ENCODE measurements around the gene NOL4L.

NOL4L gene, protein sequence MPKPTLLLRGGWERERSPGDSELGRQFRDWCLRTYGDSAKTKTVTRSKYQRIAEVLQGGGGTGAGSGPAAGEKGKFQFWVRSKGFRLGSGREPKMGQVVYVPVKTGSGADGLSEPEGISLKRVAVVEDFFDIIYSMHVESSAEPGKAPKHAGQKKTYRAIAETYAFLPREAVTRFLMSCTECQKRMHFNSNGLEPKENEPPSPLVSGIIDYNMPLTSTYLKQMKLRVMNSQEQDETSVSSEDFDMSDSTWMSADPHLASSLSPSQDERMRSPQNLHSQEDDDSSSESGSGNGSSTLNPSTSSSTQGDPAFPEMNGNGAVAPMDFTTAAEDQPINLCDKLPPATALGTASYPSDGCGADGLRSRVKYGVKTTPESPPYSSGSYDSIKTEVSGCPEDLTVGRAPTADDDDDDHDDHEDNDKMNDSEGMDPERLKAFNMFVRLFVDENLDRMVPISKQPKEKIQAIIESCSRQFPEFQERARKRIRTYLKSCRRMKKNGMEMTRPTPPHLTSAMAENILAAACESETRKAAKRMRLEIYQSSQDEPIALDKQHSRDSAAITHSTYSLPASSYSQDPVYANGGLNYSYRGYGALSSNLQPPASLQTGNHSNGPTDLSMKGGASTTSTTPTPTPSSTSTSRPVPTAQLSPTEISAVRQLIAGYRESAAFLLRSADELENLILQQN

DNA sequence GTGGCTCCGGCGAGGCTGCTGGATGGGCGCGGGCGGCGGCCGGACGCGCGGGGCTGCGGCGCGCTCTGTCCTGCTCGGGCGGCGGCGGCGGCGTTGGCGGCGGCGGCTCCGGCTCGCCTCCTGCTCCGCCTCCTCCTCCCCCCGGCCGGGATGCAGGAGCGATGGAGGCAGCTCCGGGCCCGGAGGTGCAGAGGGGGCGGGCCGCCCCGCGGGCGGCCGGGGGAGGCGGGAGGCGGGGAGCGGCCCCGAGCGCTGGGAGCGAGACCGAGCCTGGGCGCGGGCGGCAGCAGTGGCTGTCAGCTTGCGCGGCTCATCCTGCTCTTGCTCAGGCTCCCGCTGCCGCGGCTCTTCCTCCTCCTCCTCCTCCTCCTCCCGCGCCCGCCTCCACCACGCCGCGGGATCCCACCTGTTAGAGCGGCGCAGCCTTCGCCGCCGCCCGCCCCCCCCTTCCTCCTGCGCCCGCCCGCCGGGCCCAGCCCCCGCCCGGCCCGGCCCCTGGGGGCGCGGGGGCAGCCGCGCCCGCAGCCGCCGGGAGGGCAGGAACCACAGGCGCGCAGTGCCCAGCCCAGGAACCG lies at the start of gene NOL4L:
Gene NOL4L, minus strand, starts transcription at position 323 of the 575 bp plus-strand sequence. CDS start 443 bp downstream, outside the sequence.
- peak; percentile 70 for DNase-seq

DNA sequence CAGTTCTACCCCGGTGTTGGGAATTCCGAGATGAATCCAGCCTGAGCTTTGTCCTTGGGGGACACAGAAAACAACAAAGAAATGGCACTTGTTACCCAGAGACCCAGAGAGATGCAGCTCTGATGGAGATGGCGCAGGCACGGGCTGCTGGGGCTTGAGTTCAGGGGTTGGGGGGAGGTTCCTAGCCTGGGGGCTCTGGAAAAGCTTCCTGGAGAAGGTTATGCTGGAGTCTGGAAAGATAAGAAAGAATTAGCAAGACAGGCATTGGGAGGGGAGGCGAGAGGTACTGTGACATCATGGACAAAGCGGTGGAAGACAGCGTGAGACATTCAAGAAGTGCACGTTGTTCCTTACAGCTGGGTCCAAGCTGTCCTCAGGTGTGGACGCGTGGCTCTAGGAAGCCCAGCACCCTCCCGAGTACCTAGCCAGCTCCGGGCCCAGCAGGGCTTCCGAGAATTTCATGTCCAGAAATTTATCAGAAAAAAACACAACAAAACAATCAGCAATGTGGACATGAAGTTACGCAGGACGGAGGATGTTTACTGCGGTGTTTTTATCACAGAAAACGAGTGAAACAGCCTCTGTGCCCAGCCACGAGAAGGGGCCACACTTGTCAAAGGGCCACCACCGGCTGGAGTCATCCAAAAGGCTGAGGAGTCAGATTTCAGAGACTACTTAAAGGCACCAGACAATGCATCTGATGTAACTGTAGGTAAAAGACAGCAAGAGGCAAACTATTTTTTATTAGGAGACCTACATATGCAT lies 49.1 kb upstream of the NOL4L start:
- no peak for DNase-seq

DNA sequence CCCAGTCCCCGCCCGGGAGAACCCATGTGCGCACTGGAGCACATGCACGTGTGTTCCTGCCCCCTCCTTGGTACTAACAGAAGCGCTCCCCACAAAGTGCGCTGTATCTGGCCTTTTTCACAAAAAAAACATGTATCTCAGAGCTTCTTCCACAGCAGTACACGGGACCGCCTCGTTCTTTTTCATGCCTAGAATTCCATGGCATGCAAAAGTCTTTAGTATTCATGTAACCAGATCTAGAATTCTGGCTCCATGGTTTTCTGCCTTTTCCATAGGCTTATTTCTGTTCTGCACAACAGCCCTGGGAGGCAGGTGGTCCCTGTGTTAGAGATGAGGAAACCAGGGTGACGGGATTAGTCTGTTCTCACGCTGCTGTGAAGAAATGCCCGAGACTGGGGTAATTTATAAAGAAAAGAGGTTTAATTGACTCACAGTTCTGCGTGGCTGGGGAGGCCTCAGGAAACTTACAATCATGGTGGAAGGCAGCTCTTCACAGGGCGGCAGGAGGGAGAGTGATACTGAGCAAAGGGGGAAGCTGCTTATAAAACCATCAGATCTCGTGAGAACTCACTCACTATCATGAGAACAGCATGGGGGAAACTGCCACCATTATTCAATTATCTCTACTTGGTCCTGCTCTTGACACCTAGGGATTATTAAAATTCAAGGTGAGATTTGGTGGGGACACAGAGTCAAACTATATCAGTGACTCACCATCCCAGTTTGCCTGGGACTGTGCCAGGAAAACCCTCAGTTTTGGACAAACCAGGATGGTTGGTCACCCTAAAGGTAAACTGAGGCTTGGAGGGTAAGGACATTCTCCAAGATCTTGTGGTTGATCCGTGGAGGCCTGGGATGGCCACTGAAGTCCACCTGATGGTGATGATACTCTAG lies 47.6 kb upstream of the NOL4L start:
- DNase-seq = no peak

DNA sequence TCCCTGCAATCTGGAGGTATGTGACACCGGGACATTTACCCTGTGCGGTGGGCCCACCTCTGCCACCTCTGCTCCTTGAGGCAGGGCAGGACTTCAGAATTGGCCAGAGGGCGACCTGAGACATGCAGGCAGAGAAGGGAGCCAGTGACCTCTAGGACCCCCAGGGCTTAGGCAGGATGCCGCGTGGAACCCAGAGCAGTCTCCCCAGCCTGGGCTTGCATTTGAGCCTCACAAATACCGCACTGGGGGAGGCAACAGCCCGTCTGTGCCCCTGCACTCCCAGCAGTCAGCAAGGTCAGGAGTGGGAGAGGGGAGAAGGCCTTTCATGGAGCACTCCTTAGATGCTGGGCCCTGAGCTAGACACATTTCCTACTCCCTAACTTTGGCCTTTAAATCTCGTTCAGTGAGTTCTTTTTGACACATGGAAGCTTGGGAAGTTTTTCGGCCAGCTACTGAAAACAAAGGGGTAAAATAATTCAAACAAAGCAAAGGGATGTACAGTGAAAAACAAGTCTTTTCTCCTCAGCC lies 46.9 kb upstream of the NOL4L start:
- no peak for DNase-seq

DNA sequence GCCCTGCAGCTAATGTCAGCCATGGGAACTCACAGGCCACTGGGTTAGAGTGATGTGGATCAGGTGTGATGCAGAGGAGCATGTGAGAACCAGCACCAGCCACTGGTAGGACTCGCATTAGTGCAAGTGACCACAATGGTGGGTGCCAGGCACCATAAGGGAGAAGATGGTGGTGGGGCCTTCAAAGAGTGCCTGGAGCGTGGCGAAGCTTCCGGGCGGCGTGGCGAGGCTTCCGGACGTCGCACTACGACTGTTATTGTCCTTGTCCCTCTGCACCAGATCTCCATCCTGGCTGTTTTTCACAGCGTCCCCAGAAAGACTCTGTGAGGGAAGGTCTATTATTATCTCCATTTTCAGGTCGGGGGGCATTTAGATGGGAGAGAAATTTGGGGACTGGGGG lies 44.7 kb upstream of the NOL4L start:
- no peak for DNase-seq

DNA sequence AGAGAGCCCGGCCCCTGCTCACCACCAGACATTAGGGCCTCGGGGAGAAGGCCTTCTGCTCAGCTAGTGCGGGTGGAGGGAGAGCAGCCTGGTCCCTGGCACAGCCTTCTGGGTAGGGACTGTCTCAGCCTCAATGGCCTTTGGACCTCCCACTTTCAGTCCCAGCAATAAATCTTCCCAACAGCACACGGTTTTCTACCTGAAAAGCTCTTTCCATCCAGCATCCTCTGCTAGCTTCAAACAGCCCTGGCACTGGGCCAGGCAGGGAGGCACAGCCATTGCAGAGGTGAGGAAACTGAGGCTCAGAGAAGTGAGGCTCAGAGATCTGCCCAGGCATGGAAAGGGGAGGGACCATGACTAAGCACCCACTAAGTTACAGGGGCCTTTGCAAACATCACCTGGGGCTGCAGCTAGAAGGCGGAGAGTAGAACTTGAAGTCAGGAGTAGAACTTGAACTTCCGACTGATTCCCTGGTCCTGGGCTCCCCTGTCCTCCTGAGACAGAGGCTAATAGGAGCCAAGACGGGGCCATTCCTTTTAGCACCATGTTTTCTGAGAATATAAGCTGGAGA lies 43.9 kb upstream of the NOL4L start:
- no peak for DNase-seq

DNA sequence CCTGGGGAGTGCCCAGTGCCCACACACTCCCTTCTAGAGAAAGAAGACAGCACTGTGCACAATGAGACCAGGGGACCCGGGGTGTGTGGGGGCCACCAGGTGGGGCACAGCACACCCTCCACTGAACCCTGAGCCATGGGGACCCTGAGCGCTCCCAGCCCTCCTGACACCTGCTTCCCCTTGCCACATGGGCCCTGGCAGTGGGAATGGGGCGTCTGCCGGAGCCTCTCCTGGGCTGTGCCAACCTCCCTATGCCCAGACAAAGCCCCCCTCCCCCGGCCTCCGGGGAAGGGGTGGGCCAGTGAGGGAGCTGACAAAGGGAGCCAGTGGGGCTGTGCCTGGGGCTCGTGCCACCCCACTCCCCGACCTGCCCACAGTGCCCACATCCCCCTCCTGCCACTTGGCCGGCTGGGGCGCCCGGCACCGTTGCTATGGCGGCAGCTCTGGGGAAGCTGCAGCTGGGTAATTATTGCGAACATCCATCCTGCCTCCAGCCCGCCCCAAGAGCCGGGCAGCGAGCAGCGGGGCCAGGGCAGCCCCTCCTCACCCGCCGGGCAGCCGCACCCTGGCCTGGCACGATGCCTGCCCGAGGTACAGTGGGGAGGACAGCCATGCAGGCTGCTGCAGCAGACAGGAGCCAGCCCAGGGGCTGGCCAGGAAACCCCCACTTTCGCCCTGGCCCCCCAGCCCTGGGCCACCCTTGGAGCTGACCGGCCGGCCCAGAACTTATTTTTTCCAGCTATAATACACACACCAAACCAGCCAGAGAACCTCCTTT lies 41.9 kb upstream of the NOL4L start:
- peak; percentile 78 for DNase-seq

DNA sequence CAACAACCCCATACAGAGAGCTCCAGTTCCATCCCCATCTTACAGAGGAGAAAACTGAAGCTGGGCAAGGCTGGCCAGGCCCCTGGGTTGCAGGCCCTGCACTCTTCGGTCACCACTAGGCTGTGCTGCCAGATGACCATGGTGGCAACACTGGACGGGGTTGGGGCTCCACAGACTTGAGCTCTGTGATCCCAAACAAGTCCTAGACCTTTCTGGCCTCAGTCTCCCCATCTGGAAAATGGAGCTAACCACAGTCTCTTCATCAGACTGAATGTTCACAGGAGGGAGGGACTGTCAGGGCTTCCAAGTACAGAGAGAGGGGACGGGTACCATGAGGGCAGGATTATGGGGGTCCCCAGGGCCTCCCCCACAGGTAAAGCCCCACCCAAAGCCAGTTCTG lies 41.3 kb upstream of the NOL4L start:
- no peak for DNase-seq

DNA sequence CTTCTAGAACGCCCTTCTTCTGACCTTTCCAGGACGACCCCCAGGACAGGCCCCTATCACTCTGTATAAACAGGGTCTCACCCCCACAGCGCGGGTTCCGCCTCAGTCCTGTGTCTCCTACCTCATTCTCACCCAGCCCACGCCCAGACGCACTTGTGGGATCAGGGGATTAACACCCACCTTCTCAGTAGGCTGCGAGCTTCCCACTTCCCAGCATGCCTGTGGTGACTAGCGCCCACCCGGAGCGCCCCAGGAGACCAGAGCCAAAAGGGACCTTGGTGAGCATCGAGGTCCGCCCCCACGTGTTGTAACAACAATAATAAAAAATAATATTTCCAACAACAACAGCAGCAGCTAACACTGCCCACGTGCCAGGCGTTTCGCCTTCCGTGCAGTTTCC lies 40.9 kb upstream of the NOL4L start:
- DNase-seq = no peak

DNA sequence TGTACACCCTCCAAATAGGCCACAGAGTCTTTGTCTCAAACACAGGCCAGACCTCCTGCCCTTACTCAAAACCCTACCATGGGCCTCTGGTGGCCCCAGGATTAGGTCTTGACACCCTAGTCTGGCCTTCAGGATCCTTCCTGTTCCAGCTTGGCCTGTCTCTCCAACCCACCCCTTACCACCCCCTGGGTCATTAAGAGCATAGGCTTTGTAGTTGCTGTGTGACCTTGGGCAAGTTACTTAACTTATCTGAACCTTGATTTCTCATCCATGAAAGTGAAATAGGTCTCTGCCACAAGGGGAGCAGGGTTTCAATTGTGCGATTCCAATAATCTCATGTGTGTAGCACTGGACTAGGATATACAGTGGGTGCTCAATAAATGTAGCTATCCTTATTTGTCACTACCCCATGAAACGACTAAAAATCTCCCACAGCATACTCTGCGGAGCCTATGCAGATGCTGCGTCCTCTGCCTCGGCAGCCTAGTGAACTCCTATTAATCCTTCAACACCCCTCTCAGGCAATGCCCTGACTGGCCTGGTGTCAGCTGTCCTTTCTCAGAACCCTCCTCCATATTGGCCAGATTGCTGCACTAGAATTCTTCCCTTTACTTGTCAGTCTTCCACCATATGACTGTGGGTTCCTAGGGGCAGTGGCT lies 39.7 kb upstream of the NOL4L start:
- DNase-seq = no peak

DNA sequence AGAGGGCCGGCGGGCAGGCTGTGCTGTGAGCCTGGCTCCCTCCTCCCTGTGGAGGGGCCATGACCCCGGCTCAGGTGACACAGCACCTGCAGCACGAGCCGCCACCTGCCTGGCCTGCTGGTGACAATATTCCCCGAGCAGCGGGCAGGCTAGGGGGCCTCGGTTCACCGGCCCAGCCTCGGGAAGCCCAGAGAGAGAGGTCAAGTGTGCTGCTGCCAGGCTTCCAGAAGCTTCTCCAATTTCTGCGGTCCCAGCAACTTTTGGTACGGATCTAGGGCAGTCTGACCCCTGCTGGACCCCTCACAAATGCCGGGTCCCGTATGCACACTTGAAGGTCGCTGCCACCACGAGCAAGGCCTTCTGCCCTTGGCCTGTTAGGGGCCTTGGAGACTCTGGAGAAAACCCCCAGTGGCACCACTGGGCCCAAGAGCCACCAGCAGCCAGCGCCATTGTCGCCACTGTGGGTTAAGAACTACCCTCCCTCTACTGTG lies 38.6 kb upstream of the NOL4L start:
- DNase-seq = no peak

DNA sequence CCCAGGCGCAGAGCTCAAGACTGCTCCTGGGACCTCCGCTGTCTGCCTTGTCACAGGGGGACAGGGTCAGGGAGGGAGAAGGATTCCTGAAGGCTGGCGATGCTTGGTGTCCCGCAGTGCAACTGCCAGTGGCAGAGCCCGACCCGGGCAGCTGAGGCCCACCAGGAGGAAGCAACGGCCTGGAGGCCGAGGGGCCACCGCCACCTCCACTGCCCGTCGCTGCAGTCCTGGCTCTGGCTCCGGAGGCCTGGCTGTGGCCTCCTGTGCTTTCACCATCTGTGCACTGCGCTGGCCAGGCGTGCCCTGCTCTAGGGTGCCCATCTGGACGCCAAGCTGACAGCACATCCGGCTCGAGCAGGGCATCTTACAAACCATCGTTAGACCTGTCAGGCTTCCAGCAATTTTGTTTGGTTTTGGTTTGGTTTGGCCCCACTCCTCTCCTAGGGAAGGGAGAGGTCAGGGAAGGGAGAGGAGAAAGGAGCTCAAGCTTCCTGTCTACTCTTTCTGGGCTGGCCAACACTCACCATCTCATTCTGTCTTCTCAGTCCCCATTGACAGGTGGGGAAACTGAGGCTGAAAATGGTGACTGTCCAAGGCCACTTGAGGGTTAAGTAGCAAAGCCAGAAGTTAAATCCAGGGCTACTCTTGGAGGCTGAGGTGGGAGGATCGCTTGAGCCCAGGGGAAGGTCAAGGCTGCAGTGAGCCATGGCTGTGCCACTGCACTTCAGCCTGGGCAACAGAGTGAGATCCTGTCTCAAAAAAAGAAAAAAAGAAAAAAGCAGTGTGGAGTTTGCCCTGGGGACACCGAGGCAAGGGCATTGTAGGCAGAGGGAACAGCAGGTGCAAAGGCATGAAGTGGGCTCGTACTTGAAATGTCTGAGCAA lies 37.7 kb upstream of the NOL4L start:
- peak; percentile 18 for DNase-seq

DNA sequence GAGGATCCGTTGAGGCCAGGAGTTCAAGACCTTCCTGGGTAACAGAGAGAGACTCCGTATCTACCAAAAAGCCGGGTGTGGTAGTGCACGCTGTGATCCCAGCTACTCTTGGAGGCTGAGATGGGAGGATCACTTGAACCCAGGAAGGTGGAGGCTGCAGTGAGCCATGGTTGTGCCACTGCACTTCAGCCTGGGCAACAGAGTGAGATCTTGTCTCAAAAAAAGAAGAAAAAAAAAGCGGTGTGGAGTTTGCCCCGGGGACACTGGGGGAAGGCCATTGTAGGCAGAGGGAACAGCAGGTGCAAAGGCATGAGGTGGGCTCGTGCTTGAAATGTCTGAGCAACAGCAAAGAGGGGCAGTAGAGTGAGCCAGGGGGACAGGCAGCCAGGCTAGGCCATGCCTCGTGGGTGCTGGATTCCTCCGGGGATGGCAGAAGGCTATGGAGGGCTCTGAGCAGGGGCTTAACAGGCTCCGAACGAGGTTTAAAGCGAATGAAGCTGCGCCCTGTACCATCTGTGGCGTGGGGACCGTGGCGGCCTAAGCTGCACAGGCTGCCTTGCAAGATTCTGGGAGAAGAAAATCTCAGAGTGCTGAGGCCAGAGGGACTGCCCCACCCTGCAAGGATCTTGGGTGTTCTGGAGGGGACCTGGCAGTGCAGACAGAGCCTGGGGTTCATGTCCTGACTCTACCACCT lies 36.9 kb upstream of the NOL4L start:
- DNase-seq = no peak

DNA sequence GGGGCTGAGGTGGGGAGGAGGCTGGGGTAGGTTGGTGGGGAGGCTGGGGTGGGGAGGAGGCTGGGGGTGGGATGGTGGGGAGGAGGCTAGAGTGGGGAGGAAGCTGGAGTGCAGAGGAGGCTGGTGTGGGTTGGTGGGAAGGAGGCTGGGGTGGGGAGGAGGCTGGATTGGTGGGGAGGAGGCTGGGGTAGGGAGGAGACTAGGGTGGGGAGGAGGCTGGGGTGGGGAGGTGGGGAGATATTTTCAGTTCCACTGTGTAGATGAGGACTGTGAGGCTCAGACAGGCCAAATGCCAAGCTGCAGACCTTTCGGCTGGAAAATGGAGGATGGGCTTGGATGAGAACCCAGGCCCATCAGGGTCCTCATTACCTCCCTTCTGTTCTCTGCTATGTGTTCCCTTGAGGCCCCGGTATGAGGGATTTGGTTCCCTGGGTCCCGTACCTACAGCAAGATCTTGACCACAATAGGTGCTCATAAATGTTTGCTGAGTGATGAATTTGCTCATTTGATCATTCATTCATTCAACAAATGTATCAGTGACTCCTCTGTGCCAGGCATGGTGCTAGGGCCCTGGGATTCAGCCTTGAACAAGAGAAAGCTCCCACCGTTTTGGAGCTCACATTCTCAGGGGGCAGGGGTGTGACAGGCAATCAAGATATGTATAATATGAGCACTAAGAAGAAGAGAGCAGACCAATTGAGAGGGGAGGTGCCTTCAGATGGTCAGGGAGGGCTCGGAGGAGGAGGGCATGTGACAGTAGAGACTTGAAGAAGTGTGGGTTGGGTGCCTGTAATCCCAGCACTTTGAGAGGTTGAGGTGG lies 36.1 kb upstream of the NOL4L start:
- DNase-seq = no peak

DNA sequence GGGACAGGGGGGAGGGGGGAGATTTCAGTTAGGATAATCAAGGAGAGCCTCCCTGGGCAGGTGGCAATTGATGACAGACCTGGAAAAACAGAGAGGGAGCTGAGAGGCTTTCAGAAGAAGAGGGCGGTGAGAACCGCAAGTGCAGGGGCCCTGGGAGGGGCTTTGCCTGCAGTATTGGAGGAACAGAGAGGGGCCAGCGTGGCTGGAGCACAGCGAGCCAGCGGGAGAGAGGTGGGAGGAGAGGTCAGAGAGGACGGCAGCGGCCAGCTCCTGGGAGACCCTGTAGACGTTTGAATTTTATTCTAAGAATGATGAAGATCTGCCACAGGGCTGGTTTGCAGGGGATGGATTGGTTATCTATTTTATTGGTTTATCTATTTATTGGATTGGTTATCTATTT lies 34.5 kb upstream of the NOL4L start:
- no peak for DNase-seq

DNA sequence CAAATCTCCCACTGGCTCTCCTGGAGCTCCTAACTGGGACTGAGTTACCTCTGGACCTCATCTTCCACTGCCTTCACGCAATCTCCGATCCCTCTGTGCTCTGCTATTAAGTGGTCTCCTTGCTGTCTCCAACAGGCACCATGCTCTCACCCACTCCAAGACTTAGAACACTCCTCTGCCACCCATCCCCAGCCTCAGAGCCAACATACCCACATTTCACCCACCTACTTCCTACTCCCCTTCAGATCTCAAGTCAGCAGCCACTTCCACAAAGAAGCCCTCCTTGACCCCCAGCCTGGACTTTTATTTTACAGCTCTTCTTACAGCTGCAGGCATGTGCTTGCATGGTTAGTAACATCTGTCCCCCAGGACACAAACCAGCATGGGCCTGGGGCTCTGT lies 29.6 kb upstream of the NOL4L start:
- DNase-seq = no peak

DNA sequence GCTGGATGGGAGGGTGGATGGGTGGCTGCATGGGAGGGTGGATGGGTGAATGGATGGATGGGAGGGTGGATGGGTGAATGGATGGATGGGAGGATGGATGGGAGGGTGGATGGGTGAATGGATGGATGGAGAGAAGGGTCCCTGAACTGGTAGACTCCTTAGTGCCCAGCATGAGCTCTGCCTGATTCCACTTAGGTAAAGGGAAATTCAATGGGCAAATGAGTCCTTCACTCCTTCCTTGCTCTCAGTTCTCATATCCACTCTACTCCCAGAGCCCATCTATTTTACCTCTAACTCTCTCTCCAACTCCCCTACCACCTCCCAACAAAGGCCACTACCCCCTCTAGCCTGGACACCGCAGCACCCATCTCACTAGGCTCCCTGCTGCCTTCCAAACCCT lies 29.2 kb upstream of the NOL4L start:
- no peak for DNase-seq

Measured in NCI-H2171 (cell line).